ENCODE data around the gene CDC25A. TPM values are rescaled to one million over a fixed set of nuclear protein-coding genes. Genes with fewer than 3 reads are reported as not detected.

Gene CDC25A
- total and polyA plus RNA-seq, 2 of the 13 experiments (the other 11 are each of a cell fraction or from before 2014, with no cell fraction given) = 7.9 to 45.4 TPM

- TF ChIP-seq MXD3 (CRISPR knock-in tag; IDR thresholded peaks at IDR 0.05) = no peak
- TF ChIP-seq ARID5B (CRISPR knock-in tag; IDR thresholded peaks at IDR 0.05) = no peak
- TF ChIP-seq ZBTB7A (CRISPR knock-in tag; IDR thresholded peaks at IDR 0.05) = no peak
Observed at GRCh38 chr3:48217449-48217848, 29.2 kb upstream of the CDC25A start (continued).

- Histone ChIP-seq H3K4me1 (ENCODE audit: insufficient read depth, low read length) (peaks cover 44% of the 10 kb centered on the region), H3K4me2 (ENCODE audit: low read depth, low read length) (no peak overlapping the region), H2AFZ (ENCODE audit: low read length) (no peak overlapping the region), H3K79me2 (ENCODE audit: insufficient read depth, low read length) (no peaks in the 10 kb centered on the region), H3K4me3 (replicated peaks in 1 of 3; ENCODE audit: insufficient read depth in 1 of 3, low read depth in 2 of 3, low read length in 3 of 3) (no peak overlapping the region), H4K20me1 (ENCODE audit: insufficient read depth, low read length) (no peaks in the 10 kb centered on the region), H3K27me3 (ENCODE audit: control insufficient read depth in 1 of 2, insufficient read depth in 2 of 2, low read length in 2 of 2) (no peaks in the 10 kb centered on the region; a peak in 2 of 5 replicates), H3K9ac (ENCODE audit: insufficient read depth, low read depth, low read length) (no peak overlapping the region), H3K36me3 (replicated peaks in 1 of 2; ENCODE audit: control insufficient read depth in 1 of 2, insufficient read depth in 2 of 2, low read length in 2 of 2) (no peaks in the 10 kb centered on the region), H3K9me3 (ENCODE audit: low read length) (no peaks in the 10 kb centered on the region), H3K27ac (ENCODE audit: extremely low read length, insufficient read depth, low read length) (no peak overlapping the region)
- FAIRE-seq = no peak
- peak; percentile 6; the same call in 1 of the 3 replicates for ATAC-seq
- CTCF ChIA-PET (ENCODE audit: low intra/inter-chr PET ratio, low total read pairs) = no interaction called here
- POLR2A ChIA-PET = no interaction called here
- intact Hi-C loops (cut with micrococcal nuclease; ENCODE audit: unreplicated experiment) (no loop called here), in situ Hi-C loops (cut with HindIII; ENCODE audit: extremely low pct_ligation_motif_present, low pct_unique_long_range_greater_than_20kb) (no loop called here)
- no peak for TF ChIP-seq IKZF4 (CRISPR knock-in tag; IDR thresholded peaks at IDR 0.05; ENCODE audit: borderline replicate concordance, low read depth, not compliant biosample characterization)
- no peak for TF ChIP-seq ZNF383 (CRISPR knock-in tag; IDR thresholded peaks at IDR 0.05; ENCODE audit: borderline replicate concordance)
- no peak for TF ChIP-seq HNRNPK (IDR thresholded peaks at IDR 0.05; ENCODE audit: low read depth, low read length, poor library complexity, severe bottlenecking)
- no peak for TF ChIP-seq FOXK1 (CRISPR knock-in tag; IDR thresholded peaks at IDR 0.05; ENCODE audit: borderline replicate concordance, low read depth)
- TF ChIP-seq ZBED4 (CRISPR knock-in tag; IDR thresholded peaks at IDR 0.05; ENCODE audit: borderline replicate concordance) = no peak
- no peak for TF ChIP-seq MATR3 (CRISPR knock-in tag; IDR thresholded peaks at IDR 0.05)
- TF ChIP-seq CBX1 (IDR thresholded peaks at IDR 0.05; ENCODE audit: low read depth) = no peak
- TF ChIP-seq NFRKB (IDR thresholded peaks at IDR 0.05) = no peak
- no TSS peak for BruUV-seq (replicated peaks)
- DNase-seq (ENCODE audit: low spot score) = no peak
- 30% methylated on average over 5 of the region's 5 CpGs for WGBS (ENCODE audit: low lambda C conversion rate)
Observed at GRCh38 chr3:48215876-48216275, 27.7 kb upstream of the CDC25A start.
